DND-41 (cell line): ENCODE results near the gene HOXA9.
A peak's percentile ranks its signal among the peaks of the same experiment; 100 is the strongest.

ENCODE experiments used
- ATAC-seq: fragments of 200-7000 bp; cut with Tn5 transposase; 3 replicates; pipeline ENCODE4 v1.9.1; 2021; ENCODE audit warnings: low read depth; ENCODE audit not compliant: insufficient read depth
- DNase-seq: peaks from one replicate; pipeline ENCODE4 v3.0.0-alpha.2; 2020
- H2AFZ ChIP-seq: 2 replicates; pipeline ENCODE4 v1.6.0; 2012; ENCODE audit warnings: low read depth, low read length
- H3K27ac ChIP-seq: 2 replicates; pipeline ENCODE4 v1.5.1; 2012; ENCODE audit warnings: low read length, inconsistent platforms
- H3K27me3 ChIP-seq: fragments of 200-600 bp; sonication (generic); 2 replicates; pipeline ENCODE4 v1.6.0; 2012; ENCODE audit warnings: low read length, mild to moderate bottlenecking, inconsistent platforms; ENCODE audit not compliant: insufficient read depth, poor library complexity
- H3K36me3 ChIP-seq: 2 replicates; pipeline ENCODE4 v1.5.1; 2012; ENCODE audit warnings: low read length, inconsistent platforms; ENCODE audit not compliant: insufficient read depth
- H3K4me1 ChIP-seq: 2 replicates; pipeline ENCODE4 v1.5.1; 2012; ENCODE audit warnings: mild to moderate bottlenecking, low read length; ENCODE audit not compliant: insufficient read depth
- H3K4me2 ChIP-seq: 2 replicates; pipeline ENCODE4 v1.6.0; 2012; ENCODE audit warnings: mild to moderate bottlenecking, moderate library complexity, low read length, inconsistent platforms; ENCODE audit not compliant: insufficient read depth
- H3K4me3 ChIP-seq, 2 experiments: fragments of 200-600 bp in 1 of 2; shearing (Covaris generic) in 1 of 2; 2 replicates each; pipeline ENCODE4 v1.5.1; 2012 to 2016; ENCODE audit warnings: inconsistent platforms in 2 of 2, low read length in 2 of 2, mild to moderate bottlenecking in 2 of 2, low read depth in 1 of 2, moderate library complexity in 1 of 2
- H3K79me2 ChIP-seq: 2 replicates; pipeline ENCODE4 v1.6.0; 2012; ENCODE audit warnings: low read length, inconsistent platforms; ENCODE audit not compliant: insufficient read depth
- H3K9ac ChIP-seq: 2 replicates; pipeline ENCODE4 v1.6.0; 2012; ENCODE audit warnings: low read depth, mild to moderate bottlenecking, inconsistent platforms, low read length, moderate library complexity
- H3K9me3 ChIP-seq: 2 replicates; pipeline ENCODE4 v1.5.1; 2012; ENCODE audit warnings: low read length, moderate library complexity, mild to moderate bottlenecking, inconsistent platforms; ENCODE audit not compliant: insufficient read depth, severe bottlenecking
- H4K20me1 ChIP-seq: 2 replicates; pipeline ENCODE4 v1.6.0; 2012; ENCODE audit warnings: low read length; ENCODE audit not compliant: insufficient read depth
- CTCF ChIP-seq: IDR thresholded peaks from 2 replicates; pipeline ENCODE4 v1.5.1; 2012; ENCODE audit warnings: borderline replicate concordance, low read length, moderate library complexity, mild to moderate bottlenecking; ENCODE audit not compliant: poor library complexity, severe bottlenecking; ENCODE audit errors: extremely low read depth
- EZH2 ChIP-seq: IDR thresholded peaks from 3 replicates; pipeline ENCODE4 v1.6.1; 2012; ENCODE audit warnings: borderline replicate concordance, low read depth, mild to moderate bottlenecking, moderate library complexity, low read length, inconsistent platforms; ENCODE audit not compliant: severe bottlenecking

HOXA9 gene

GRCh38 chr7:27189295-27189996 lies 24.1 kb upstream of the HOXA9 start:
- no peak overlapping the region for H3K27ac ChIP-seq
- H3K79me2 ChIP-seq = no peaks in the 10 kb centered on the region
- no peak for ATAC-seq
- no peak for DNase-seq
- peaks cover 18% of the 10 kb centered on the region for H3K4me1 ChIP-seq
- H3K27me3 ChIP-seq = peaks cover 14% of the 10 kb centered on the region
- no peaks in the 10 kb centered on the region for H4K20me1 ChIP-seq
- no peak overlapping the region for H3K4me3 ChIP-seq
- no peak overlapping the region for H3K9ac ChIP-seq
- no peak overlapping the region for H2AFZ ChIP-seq
- no peak overlapping the region for H3K4me2 ChIP-seq
- TF ChIP-seq EZH2 = no peak
- no peaks in the 10 kb centered on the region for H3K36me3 ChIP-seq
- H3K9me3 ChIP-seq = no peaks in the 10 kb centered on the region

GRCh38 chr7:27188386-27189294 lies 23.3 kb upstream of the HOXA9 start:
- Histone ChIP-seq H3K4me2 (peak overlapping the region; percentile 55), H3K36me3 (no peaks in the 10 kb centered on the region), H3K4me1 (peaks cover 18% of the 10 kb centered on the region), H3K27me3 (peaks cover 14% of the 10 kb centered on the region), H3K9me3 (no peaks in the 10 kb centered on the region), H3K4me3 (peak overlapping the region in 1 of 2 experiments; percentile 22; a peak in 1 of 4 replicates), H4K20me1 (no peaks in the 10 kb centered on the region), H3K9ac (no peak overlapping the region), H3K79me2 (no peaks in the 10 kb centered on the region), H2AFZ (no peak overlapping the region; the same call in 1 of the 2 replicates), H3K27ac (no peak overlapping the region)
- ATAC-seq (peak; percentile 74), DNase-seq (peak; percentile 52)
- no peak for TF ChIP-seq EZH2
- no peak for TF ChIP-seq CTCF

GRCh38 chr7:27187475-27188385 lies 22.4 kb upstream of the HOXA9 start:
- TF ChIP-seq CTCF (no peak), EZH2 (no peak)
- Histone ChIP-seq H3K36me3 (no peaks in the 10 kb centered on the region), H3K4me2 (peak overlapping the region; percentile 55), H3K27me3 (peaks cover 14% of the 10 kb centered on the region), H3K9me3 (no peaks in the 10 kb centered on the region), H3K4me3 (peak overlapping the region in 1 of 2 experiments; percentile 22; a peak in 2 of 4 replicates), H3K9ac (no peak overlapping the region), H3K79me2 (no peaks in the 10 kb centered on the region), H3K27ac (no peak overlapping the region), H3K4me1 (peaks cover 18% of the 10 kb centered on the region), H4K20me1 (no peaks in the 10 kb centered on the region), H2AFZ (no peak overlapping the region)
- DNase-seq (peak; percentile 41), ATAC-seq (peak; percentile 71)
